Astrocyte of the hippocampus (primary cell): Measurements from ENCODE around the gene SCD.
"Not testable (repeated sequence)": the region's sequence is repeated elsewhere in the genome, so short reads cannot be mapped to it uniquely, and the experiment has no call there.

Experiments
- DNase-seq: peaks from one replicate; pipeline ENCODE4 v3.0.0; 2011; ENCODE audit warnings: low read depth, low spot score

SCD gene

DNA sequence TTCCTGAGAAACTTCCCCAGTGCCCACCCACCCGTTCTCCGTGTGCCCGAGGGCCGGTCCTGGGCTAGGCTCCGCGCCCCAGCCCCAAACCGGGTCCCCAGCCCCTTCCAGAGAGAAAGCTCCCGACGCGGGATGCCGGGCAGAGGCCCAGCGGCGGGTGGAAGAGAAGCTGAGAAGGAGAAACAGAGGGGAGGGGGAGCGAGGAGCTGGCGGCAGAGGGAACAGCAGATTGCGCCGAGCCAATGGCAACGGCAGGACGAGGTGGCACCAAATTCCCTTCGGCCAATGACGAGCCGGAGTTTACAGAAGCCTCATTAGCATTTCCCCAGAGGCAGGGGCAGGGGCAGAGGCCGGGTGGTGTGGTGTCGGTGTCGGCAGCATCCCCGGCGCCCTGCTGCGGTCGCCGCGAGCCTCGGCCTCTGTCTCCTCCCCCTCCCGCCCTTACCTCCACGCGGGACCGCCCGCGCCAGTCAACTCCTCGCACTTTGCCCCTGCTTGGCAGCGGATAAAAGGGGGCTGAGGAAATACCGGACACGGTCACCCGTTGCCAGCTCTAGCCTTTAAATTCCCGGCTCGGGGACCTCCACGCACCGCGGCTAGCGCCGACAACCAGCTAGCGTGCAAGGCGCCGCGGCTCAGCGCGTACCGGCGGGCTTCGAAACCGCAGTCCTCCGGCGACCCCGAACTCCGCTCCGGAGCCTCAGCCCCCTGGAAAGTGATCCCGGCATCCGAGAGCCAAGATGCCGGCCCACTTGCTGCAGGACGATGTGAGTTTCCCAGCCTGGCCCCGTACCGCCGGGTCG lies at the start of gene SCD:
SCD (plus strand) TSS at position 469 of the 803 bp plus-strand sequence; CDS start at position 741, 272 bp downstream.
- peak; percentile 95 for DNase-seq

DNA sequence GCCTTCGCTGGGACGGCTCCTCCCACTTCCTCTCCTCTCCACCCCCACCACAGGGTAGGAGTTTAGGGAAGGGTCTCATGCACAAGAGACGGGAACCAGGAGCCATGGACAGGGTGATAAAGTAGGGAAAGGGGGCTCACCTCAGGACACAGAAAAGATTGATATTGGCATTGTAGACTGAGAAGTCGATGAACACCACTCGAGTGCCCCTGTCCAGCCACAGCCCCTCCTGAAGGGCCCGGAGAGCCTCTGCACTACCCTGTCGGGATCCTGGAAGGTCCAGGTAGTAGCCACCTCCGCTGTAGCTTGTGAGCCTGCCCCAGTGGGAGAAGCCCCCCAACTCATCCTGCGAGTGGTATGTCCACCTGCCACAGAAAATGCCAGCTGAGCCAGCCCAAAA lies 49.8 kb upstream of the SCD start:
- DNase-seq, result no peak

DNA sequence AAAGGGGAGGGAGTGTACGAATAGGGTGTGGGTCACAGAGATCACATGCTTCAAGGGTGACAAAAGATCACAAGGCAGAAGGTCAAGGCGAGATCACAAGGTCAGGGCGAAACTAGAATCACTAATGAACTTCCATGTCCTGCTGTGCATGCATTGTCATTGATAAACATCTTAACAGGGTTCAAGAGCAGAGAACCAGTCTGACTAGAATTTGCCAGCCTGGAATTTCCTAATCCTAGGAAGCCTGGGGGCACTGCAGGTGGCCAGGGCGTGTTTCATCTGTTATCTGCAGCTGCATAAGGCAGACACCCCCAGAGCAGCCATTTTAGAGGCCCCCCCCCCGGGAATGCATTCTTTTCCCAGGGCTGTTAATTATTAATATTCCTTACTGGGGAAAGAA lies 45.9 kb upstream of the SCD start:
- DNase-seq, result not testable (repeated sequence)

DNA sequence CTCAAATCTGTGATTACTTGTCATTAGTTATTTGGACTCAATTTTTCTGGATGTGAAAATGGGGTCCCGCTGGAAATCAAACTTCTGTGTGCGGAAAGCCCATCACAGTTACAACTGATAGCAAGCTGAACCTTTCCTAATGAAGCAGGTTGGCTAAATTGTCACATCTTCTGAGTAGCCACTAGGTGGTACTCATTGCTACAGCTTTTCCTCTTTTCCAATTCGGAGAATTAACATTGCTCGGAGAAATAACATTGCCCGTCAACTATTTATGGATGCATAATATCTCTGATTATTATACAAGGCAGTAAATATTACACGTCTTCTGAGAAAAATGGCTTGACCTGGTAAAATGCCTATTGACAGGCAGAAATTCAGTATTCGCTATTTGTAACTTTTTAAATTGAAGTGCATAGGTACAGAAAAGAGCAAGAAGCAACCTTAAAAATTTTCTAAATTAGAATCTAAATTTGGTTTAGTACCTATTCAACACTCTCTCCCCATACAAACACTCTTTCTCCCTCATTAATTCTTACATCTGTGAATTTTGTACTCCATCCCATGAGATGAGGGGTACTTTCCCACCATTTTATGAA lies 43.2 kb upstream of the SCD start:
- peak; percentile 26 for DNase-seq

DNA sequence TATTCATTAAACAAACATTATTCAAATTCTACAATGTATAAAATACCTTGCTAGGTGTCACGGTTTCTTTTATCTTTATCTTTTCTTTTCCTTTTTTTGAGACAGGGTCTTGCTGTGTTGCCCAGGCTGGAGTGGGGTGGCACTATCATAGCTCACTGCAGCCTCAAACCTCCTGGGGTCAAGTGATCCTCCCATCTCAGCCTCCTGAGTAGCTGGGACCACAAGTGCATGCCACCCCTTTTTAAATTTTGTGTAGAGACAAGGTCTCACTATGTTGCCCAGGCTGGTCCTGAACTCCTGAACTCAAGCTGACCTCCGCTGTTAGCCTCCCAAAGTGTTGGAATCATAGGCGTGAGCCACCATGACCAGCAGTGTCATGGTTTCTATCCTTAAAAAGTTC lies 42.6 kb upstream of the SCD start:
- no peak for DNase-seq

DNA sequence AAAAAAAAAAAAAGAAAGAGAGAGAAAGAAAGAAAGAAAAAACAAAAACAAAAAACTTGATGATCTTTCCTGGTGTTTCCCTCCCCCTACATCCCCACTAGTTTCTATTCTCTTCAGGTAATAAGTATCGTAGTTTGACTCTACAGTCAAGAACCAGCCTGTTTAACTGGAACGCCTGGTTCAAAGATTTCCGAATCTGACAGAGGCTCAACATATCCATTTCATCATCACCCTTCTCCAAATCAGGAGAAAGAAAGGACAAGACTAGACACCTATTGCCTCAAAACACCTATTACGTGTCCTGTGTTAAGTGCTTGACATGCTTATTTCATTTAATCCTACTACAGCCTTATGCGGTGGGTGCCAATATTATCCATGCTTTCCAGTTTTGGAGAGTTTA lies 40.2 kb upstream of the SCD start:
- DNase-seq, result no peak

DNA sequence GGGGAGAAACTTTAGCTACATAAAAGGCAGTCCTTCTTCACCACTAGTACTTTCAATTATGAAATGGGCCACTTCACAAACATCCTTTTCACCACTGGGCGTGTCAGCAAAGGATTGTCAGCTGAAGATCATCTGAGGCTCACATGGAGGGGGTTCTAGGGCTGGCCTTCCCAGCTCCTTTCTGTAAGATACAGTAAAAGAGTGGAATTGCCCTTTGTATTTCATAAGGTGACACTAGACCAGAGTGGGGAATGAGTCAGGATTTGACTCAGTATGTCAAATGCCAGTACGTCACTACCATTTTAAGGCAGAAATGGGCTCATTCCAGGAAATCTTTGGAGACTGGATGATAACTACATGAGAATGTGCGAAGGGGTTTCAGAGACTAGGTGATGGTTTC lies 39.3 kb upstream of the SCD start:
- peak; percentile 12 for DNase-seq

DNA sequence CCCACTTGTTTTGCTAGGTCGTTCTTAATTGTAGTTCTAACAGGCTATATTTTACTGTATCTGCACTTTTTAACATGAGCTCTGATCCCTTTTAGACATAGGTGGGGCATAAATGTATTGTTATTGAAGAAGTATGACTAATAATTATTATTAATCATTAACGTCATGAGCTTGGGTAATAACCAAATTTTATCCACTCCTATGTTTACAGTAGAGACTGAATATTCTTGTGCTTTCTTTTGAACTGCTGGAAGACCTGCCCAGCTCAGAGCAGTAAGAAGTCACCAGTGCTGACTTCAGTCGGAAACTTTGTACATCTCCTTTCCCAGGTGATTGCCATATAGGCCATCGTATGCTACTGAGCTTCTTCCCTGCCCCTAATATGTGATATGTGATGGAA lies 35.7 kb upstream of the SCD start:
- DNase-seq, result no peak

DNA sequence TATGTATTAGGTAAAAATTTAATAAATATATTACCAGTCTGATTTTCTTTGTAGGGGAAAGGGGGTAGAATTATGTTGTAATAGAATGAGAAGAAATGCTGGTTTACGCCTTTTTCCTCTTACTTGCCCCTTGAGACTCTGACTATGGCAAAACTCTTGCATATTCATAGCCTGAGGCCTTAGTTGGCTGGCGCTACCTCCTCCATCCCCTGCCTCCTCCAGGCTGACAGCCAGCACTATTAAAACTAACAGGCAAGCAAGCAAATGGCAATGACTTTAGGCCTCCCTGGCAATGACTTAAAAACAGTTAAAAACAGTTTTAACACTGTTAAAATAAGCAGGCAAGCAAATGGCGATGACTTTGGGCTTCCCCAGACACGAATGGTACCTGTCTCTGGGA lies 31.4 kb upstream of the SCD start:
- DNase-seq, result no peak

DNA sequence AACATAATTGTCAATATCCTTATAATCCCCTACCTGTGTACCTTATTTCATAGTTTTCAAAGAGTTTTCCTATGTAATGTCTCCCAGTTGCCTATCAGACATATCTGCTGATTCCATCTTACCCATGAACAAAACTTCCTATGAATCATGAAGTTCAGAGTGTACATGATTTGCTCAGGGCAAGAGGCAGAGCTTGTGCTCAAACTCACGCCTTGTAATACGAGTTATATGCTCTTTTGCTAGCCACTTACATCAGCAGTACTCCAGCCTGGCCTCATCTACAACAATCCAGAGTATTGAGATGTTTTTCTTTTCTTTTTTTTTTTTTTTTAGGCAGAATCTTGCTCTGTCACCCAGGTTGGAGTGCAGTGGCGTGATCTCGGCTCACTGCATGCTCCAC lies 28.8 kb upstream of the SCD start:
- no peak for DNase-seq

DNA sequence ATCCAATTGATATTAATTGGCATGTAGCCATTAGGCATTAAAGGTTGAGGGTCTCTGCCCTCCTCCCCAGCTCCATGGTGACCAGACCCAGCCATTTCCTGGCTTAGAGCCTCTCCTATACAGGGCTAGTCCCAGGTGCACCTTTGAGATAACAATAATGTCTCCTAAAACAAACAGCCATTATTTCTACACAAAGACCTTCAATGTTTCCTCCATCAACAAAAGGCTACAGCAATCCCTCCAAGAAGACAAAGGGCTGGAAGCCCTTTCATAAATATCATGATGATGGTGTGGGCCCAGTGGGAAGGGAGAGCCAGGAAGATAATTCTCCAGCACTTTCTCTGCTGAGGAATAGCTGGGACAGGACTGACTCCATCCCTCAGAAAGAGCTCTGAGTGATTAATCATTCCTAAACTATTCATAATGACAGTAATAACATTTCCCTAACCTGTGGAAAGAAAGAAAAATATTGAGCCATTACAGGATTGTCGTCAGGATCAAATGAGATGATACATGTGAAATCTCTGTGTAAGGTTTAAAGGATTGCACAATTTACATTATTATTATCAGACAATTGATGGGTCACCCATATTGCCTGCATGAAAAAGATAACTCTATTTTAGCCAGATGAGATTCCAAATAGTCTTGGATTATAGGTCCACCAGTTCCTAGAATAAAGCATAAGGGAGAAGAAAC lies 27.2 kb upstream of the SCD start:
- DNase-seq, result no peak

DNA sequence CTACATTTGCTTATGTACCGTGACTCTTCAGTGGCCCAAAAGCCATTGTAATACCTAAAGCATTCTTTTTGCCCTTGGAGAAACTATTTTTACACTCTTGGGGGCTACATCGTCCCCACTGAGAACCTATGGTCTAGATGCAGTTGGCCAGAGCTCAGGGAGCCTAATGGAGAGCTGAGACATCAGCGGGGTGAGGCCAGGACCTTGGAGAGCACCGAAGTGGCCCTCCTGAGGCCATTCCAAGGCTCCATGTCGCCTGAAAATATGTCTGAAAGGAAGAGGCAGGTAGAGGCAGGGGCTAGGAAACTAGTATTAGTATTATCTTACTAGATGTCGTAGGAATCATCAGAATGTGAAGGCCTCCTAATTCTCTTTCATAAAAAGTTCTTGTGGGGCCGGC lies 21.9 kb upstream of the SCD start:
- peak; percentile 39 for DNase-seq

DNA sequence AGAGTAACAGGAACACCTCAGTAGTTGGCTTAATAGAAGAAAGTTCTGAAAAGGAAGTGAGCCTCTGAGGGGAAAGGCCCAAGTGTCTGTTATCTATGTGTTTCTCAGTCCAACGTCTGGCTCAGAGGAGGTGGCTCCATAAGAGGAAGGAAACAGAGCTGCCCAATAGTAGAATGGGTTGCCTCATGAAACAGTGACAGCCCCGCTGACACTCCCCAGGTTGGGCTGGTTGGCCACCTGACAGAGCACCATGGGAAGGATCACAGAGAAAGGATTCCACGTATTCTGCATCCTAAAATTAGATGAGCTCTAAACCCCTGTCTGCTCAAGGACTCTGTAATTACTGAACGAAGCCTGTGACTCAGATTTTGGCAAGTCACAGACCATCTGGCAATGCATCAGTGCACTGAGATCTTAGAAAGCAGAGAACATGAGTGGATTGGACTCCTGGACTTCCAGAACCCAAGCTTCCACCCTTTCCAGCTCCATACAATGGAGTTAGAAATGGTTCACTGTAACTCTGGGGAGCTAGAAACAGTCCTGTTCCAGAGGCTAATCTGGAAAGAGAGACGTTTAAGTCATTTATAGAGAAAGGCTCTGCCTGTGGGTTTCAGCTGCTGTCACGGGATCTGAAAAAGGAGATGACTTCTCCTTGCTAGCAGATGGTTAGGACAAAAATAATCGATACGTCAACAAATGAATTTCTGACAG lies 19.9 kb upstream of the SCD start:
- no peak for DNase-seq

DNA sequence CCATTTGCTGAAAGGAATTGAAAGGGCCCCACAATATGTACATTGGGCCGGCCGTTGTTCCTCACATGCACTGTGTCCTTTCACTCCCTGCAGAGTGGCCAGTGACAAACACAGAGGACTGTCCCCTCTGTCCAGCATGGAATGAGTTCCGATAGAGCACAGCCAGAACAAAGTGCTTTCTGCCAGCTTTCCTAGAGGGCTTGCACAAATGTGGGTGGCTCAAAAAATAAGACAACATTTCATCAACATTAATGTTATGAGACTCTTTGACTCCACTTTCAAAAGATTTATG lies 19.4 kb upstream of the SCD start:
- no peak for DNase-seq

DNA sequence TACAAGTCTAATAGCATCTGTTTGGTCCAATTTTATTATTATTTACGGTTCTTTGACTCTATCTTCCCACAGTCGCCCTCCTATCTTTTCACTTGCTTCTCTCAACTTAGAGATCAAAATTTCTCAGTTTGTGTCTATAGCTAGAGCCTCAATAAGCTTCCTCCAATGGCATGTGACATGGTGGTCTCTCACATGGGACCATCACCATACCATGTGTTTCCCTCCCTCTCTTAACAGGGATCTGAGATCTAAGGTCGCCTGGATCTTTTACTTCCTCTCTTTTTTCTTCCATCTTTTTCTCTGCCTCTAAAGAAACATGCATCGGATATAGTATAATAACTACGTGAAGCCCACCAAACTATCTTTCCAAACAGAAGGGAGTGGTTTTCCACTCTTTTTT lies 18.8 kb upstream of the SCD start:
- no peak for DNase-seq

DNA sequence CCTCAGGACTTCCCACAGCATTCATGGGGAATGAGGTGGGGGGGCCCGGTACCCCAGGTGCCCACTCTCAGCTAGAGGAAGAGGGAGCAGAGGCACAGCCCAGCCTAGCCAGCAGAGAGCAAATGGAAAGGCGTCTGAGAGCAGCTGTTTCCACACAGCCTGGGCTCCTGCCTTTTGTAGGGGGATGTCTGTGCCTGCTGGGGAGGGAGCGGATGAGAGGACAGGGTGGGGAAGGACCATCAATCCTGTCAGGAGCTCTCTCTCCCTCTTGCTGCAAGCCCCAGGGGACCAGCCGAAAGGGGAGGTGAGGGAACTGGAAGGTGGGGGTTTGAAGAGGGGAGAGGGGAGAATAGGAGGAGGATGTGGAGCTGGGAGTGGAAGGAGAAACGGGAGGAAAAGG lies 17.0 kb upstream of the SCD start, which contains the start of gene PKD2L1:
PKD2L1 (minus strand) TSS at position 150 of the 400 bp plus-strand sequence; CDS start at position 25, 125 bp downstream.
- DNase-seq, result no peak

DNA sequence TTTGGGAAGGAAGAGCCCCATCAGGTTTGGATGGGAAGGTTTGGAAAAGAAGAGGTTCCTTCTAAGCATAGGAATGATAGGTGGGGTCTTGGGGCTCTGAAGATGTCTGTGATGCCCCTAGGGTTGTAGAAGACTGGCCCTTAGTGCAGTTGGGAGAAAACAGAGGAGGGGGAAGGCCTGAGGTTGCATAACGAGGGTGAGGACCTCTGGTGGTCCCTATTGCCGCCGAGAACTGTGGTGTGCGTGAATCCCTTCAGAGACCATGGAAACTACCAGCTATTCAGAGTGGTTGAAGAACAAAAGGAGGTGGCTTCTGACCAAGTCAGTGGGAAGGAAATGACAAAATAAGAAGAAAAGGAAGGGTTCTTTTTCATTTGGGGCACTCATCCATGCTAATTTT lies 13.9 kb upstream of the SCD start:
- DNase-seq, result no peak

DNA sequence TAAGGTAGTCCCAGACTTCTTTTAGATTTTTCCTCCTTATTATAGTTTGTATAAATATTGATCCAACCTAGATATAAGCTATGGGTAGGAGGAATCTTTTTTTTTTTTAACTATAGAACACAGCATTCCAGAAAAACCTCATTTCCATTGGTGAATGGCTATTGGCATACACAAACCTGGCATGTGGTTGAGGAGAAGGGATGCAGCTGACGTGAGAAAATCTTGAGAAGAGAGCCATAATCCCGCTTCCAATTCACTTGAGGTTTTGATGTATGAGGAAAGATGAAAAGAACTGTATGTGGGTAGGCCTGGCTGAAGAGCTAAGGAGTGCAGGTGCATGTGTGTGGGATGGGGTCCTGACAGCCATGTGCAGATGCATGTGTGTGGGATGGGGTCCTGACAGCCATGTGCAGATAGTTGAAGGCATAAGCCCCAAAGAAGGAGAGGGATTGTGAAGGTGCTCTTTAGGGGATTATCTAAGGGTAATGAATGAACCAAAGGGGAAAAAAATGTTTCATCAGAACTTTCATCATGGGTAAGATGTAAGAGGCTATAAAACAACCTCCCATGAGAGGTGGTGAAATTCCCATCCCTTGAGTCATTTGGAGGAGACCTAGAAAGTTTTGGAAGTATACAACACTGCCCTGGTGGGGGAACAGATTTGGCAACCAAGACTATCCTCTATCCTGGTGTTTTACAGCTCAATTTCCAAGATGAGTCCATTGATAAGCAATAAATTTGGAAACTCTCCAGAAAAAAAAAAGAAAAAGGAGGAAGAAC lies 13.2 kb upstream of the SCD start:
- no peak for DNase-seq

DNA sequence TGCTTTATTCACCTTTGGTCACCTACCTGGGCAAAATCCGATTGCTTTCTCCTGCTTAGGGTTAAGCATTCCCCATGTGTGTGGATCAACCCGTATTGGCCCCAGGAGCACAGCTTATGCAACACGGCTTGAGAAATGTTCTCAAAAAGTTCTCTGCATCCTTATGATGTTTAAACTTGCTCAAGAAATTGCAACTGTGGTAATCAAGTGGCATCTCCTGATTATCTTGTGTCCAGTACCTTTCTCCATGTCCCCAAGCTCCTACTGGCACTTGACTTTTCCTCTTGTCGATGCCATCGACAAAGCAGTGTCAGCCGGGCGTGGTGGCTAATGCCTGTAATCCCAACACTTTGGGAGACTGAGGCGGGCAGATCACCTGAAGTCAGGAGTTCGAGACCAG lies 12.3 kb upstream of the SCD start:
- DNase-seq, result no peak

DNA sequence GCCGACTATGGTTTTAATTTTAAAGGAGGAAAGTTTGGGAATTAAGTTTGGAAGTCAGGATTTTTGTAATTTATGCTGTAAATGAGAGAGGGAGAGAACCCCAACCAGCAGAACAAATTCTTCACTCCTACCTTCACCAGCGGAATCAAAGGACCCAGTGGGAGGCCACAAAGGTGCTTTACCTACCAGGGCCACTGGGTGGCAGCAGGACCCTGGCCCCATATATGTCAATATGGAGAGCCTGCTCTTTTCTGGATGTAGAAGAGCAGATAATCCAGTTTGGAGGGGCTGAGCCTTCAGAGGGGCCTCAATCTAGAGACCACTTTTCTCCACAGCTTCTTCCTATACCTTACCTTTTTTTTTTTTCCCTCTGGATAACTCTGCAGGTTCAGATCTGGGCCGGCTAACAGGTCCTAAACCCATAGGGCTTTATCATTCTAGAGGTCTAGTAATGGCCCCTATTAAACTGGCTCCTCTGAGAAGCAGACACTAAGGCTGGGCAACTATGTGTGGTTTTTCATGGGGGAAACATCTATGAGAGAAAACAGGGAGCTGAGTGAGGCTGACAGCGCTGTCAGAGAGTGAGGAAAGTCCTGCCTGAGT lies 8.5 kb upstream of the SCD start:
- peak; percentile 83 for DNase-seq

DNA sequence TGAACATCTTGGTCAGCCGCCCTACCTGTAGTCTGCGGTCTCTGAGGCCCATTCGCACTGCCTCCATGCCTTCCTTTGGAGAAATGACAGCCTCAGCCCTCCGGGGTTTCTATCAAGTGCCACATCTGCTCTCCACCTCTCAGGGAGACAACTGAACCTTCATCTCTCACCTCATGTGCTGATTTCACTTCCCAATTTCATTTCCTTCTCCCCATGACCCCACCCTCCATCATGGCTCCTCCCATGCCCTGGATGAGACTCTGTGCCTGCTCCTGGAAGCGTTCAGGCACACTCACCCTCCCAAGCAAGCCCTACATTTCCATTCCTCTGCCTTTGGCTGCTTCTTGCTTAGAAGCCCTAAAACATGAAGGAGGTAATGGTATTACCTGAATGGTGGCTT lies 7.8 kb upstream of the SCD start:
- DNase-seq, result no peak
